GM12872 (cell line): Measurements from ENCODE around the gene PRDM15.

Source experiments
- CTCF ChIP-seq: IDR thresholded peaks from 3 replicates; pipeline ENCODE4 v1.5.1; 2011; ENCODE audit warnings: low read depth, mild to moderate bottlenecking, low read length, moderate library complexity; ENCODE audit not compliant: insufficient read depth

PRDM15 gene

DNA sequence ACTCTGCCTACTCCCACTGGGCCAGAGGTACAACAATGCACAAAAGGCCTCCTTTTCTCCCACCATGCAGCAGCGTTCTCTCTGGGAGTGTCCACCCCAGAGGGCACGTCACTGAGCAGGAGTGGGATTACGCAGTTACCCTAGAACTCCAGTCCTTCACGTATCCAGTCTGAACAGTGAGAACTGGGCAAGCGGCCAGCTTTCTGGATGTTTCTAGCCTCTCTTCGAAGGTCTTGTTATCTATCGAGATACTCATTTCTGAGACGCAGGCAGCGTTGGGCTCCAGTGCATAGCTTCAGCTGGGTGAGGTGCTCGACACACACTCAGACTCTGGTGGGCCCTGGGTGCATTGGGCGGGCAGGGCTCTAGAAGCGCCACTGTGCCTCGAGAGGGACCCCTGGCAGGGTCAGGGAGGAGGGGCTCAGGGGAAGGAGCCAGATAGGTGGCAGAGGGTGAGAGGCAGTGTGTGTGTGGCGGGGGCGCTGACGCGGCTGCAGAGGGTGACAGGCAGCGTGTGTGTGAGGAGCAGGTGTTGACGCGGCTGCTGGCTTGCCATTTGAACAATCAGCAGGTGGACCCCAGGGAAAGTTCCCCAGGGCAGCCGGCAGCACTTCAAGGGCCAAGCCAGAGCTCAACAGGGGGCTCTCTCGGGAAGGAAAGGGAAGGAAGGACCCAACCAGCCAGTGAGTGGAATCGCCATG lies 27.9 kb downstream of the PRDM15 start:
- no peak for TF ChIP-seq CTCF

DNA sequence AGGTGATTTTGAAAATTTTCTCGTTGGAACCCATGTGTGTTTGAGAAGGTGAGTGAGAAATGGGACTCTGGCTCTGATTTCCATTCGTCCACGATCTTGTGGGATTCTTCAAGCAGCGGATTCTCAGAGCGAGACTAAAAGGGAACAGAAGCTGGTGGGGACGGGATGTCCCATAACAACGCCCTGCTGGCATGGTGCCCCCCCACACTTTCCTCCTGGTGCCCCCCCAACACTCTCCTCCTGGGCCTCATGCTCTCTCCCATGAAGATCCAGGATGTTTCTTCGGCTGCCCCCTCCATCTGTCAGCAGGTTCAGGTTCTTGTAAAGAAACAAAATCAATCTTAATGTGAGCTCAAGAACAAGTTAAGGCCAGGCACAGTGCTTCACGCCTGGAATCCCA lies 29.1 kb downstream of the PRDM15 start:
- no peak for TF ChIP-seq CTCF

GRCh38 chr21:41848958-41849580 lies 30.1 kb downstream of the PRDM15 start:
- no peak for TF ChIP-seq CTCF

DNA sequence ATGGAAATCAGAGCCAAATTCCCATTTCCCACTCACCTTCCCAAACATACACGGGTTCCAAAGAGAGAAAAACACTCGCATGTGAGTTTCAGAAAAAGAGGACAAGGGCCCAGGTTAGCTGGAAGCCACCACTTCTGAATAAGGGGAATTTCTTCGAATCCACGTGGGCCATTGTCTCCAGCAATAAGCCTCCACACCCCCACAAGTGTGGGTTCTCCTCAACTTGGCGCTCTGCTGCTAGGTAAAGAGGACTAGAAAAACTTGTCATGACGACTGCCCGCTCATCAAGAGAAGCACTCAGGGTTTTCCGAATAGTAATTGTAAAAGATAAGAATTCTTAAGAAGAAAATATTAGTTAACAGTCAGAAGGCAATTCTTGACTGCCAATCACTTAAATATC lies 30.6 kb downstream of the PRDM15 start:
- no peak for TF ChIP-seq CTCF

GRCh38 chr21:41847066-41847804 lies 31.9 kb downstream of the PRDM15 start:
- TF ChIP-seq CTCF = no peak

GRCh38 chr21:41846536-41846935 lies 32.6 kb downstream of the PRDM15 start:
- no peak for TF ChIP-seq CTCF

- TF ChIP-seq CTCF = no peak
These were observed 33.2 kb downstream of the PRDM15 start for GRCh38 chr21:41846033-41846317.
